ENCODE results near the gene CTU2.

- TF ChIP-seq GATA2 (CRISPR knock-in tag; IDR thresholded peaks at IDR 0.05) (no peak), FOS (IDR thresholded peaks at IDR 0.05; ENCODE audit: extremely low read depth, insufficient read length) (no peak), RAD51 (IDR thresholded peaks at IDR 0.05; ENCODE audit: borderline replicate concordance, low read depth) (no peak), BRCA1 (IDR thresholded peaks at IDR 0.05) (no peak), BRCA1 (CRISPR knock-in tag; IDR thresholded peaks at IDR 0.05) (no peak), CTCF (IDR thresholded peaks at IDR 0.05 in 2 of 3, conservative IDR thresholded peaks at IDR 0.05 in 1 of 3; ENCODE audit: insufficient read depth in 2 of 3, low read depth in 1 of 3, low read length in 3 of 3) (no peak), ZFP36 (IDR thresholded peaks at IDR 0.05; ENCODE audit: low read depth, low read length, partially characterized antibody) (no peak), ASH1L (IDR thresholded peaks at IDR 0.05; ENCODE audit: borderline replicate concordance, low read depth, partially characterized antibody) (no peak), MAFK (IDR thresholded peaks at IDR 0.05; ENCODE audit: low read length) (no peak), CHD2 (IDR thresholded peaks at IDR 0.05; ENCODE audit: low read depth, low read length) (no peak), REST (IDR thresholded peaks at IDR 0.05; ENCODE audit: borderline replicate concordance) (no peak), REST (CRISPR knock-in tag; IDR thresholded peaks at IDR 0.05; ENCODE audit: low read depth) (no peak), STAT5B (CRISPR knock-in tag; IDR thresholded peaks at IDR 0.05) (no peak), HMGXB4 (CRISPR knock-in tag; IDR thresholded peaks at IDR 0.05) (no peak), BHLHE40 (IDR thresholded peaks at IDR 0.05; ENCODE audit: low read length) (no peak), SMAD4 (CRISPR knock-in tag; conservative IDR thresholded peaks at IDR 0.05) (no peak)
These were observed 47.1 kb upstream of the CTU2 start for GRCh38 chr16:88659160-88659559.
